Stimulated activated CD4-positive, alpha-beta T cell treated with anti-CD3 and anti-CD28 coated beads, Interleukin-12 subunit alpha, Interleukin-12 subunit beta, amount 100 ng/mL, for 48 hours (primary cell): ENCODE measurements around the gene ACOT7.
"Not testable (repeated sequence)": the region's sequence is repeated elsewhere in the genome, so short reads cannot be mapped to it uniquely, and the experiment has no call there.

Experiments
- DNase-seq, 3 donors: peaks; one replicate each; pipeline ENCODE4 v3.0.0-alpha.2; 2020; ENCODE audit warnings: low read depth in 2 of 3, low spot score in 1 of 3

Gene ACOT7, protein sequence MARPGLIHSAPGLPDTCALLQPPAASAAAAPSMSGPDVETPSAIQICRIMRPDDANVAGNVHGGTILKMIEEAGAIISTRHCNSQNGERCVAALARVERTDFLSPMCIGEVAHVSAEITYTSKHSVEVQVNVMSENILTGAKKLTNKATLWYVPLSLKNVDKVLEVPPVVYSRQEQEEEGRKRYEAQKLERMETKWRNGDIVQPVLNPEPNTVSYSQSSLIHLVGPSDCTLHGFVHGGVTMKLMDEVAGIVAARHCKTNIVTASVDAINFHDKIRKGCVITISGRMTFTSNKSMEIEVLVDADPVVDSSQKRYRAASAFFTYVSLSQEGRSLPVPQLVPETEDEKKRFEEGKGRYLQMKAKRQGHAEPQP

DNA sequence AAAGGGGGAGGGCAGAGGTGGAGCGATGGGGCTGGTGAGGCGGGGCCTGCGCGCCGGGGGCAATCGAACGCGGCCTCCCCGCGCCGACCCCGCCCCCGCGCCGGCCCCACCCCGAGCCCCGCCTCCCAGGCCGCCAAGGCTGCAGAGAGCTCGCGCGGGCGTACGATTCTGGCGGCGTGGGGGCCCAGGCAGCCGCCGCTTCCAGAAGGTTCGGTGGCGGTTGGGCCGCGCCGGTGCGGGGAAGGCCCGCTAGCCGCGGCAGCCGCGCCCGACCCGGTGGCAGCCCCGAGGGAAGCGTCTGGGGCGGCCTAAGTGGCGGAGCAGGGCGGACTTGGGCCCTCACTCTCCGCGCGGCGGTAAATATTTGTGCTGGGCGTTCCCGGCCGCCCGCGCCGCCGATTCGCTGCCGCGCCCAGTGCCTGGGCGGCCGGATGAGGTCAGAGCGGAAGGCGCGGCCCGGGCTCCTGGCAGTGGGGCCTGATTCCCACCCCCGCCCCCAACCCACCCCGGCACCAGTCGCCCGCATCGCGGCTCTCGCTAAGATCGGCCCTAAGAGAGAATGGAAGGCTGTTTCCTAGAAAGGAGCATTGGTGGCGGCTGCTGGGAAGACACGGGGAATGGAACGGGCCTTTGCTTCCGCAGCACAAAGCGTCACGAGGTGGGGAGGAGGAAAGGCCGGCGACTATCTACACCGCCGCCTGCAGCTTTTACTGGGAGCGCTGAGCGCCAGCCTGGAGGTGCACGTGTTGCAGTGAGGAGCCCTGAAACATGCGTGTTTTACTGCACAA lies at the start of gene ACOT7:
ACOT7 (minus strand) TSS at position 368 of the 788 bp plus-strand sequence. CDS start 368 bp downstream, outside the sequence.
- DNase-seq: peak; percentile 84 to 92 (median 85)

DNA sequence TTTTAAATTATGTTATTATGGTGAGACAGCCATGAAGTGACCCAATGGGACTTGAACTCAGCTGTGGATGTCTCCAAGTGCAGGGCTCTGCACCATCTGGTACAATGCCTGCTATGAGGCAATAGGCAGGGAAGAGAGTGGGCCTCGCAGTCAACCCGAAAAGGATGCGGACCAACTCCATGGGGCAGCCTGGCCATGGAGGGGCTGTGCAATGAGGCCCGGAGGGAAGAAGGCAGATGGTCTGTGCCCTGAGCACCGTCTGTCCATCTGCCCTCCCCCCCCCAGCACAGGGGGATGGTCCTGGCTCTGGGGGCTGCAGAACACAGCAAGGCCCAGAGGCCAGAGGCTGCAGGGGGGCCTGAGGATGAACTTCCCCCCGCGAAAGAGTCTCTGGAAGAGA lies 48.0 kb upstream of the ACOT7 start:
- DNase-seq: no peak

DNA sequence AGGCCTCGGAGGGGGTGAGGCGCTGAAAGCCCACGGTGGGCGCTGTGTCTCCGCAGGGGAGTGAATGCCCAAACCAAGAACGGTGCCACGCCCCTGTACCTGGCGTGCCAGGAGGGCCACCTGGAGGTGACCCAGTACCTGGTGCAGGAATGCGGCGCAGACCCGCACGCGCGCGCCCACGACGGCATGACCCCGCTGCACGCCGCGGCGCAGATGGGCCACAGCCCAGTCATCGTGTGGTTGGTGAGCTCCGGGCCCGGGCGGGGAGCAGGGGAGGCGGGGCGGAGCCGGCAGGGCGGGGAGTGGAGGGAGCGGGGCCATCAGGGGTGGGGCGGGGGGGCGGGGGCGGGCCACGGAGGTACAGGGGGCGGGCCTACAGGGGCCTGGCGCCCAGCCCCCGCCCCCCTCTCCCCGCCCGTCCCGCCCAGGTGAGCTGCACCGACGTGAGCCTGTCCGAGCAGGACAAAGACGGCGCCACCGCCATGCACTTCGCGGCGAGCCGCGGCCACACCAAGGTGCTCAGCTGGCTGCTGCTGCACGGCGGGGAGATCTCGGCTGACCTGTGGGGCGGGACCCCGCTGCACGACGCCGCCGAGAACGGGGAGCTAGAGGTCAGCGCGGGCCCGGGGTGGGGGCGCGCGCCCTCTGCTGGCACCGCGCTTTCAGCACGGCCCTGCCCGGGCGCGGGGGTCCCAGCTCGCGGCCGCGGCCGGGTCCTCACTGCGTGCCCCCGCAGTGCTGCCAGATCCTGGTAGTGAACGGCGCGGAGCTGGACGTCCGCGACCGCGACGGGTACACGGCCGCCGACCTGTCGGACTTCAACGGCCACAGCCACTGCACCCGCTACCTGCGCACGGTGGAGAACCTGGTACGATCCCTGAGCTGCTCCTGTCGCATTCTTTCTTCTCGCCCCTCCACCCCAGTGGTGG lies 46.9 kb upstream of the ACOT7 start:
- DNase-seq: peak; percentile 55 to 69 (median 56)

DNA sequence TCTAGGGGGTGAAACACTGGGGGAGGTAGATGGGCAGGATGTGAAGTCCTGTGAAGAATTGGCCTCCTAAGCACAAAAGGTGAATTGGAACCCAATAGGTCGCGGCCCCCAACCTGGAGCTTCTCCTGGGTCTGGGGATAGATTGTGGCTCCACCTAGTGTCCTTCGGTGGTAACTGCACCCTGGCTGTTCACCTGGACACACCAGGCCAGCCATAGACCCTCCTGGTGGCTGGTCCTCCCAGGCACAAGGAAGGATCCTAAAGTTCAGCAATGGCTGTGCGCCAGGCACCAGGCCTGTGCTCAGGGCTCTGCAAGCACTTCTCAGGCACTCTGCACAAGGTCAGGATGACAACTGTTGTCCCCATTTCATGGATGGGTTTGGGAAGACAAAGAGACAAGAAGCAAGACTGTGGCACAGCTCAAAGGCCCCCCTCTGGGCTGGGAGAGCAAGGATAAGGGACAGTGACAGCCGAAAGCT lies 44.5 kb upstream of the ACOT7 start:
- DNase-seq: peak; percentile 50 to 78 (median 61)

DNA sequence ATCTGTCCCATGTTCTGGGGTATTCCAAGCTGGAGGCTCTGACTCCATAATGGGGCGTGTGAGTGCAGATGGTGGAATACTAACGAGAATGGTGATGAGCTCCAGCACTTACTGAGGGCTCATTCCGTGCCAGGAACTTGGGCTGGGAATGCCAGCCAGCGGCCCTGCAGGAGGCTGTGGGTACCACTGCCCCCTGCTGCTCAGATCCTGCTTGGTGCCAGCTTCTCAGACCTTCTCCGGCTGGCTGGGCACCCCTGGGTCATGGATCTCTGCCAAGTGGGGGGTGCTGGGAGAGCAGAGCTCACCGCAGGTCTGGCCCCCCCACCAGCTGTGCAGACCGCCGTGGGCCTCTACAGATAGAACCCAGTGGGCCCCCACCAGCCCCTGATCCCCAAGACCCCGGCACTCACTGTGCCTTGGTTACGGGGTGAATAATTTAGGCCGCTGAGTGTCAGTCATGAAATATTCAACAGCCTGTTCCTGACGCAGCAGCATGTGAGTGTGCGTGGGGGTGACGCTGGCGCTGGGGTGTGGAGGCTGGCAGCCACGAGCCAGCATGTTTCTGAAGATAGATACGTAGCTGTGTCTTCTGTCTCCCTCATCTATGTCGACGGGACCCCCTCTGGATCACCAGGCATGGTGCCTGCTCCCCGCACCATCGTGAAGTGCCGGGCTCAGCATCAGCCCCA lies 43.6 kb upstream of the ACOT7 start:
- DNase-seq: not testable (repeated sequence)

DNA sequence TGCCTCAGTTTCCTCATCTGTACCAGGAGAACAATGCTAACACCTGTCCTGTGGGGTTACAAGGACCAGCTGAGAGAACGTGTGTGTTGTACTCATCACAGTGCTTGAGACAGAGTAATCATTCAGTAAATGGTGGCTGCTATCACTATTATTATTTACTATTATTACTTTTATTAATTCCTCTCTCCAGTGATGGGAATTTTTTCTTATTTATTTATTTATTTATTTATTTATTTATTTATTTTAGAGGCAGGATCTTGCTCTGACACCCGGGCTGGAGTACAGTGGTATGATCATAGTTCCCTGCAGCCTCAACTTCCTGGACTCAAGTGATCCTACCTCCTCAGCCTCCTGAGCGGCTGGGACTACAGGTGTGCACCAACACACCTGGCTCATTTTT lies 42.7 kb upstream of the ACOT7 start:
- DNase-seq: not testable (repeated sequence)

DNA sequence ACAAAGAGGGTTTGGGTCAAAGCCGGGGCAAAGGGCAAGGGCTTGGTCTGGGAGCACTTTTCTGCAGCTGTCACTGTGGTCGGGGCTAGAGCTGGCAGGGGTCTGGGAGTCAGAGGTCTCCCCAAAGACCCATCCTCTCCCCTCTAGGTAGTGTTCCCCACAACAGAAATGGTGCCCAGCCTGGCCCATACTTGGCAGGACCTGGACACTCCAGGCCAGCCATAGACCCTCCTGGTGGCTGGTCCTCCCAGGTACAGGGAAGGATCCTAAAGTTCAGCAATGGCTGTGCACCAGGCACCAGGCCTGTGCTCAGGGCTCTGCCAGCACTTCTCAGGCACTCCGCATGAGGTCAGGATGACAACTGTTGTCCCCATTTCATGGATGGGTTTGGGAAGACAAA lies 42.0 kb upstream of the ACOT7 start:
- no peak for DNase-seq

DNA sequence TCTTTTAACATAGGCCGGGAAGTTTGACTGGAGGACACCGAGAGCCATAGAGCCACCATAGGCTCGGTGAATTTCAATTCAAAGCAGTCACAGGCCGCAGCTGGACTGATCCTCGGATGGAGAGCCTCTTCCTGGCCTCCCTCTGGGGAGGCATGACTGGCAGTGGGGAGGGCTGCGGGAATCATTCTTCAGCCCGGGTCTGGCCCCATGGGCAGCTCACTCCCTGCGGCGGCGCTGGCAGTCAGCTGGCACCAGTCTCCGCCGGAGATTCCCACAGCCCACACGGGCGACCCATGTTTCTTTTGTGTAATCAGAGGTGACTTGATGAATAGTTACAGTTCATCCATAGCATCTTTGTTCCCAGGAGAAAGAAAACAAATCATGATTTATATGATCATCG lies 41.6 kb upstream of the ACOT7 start:
- DNase-seq: no peak

DNA sequence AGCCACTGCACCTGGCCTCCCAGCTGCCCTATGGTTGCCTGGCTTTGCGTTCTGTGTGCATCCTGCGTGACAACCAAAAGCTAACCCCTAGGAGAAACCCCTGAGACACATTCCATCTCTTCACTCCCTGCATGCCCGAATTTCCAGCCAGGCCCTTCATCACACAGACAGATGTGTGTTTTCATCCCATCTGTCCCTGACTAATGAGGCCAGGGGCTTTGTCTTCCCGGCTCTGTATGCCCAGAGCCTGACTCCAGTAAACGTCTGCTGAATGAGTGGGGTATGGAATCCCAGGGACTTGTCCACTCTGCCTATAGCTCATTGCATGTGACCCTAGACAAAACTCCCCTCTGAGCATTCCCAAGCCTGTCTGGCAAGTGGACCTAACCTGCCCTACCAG lies 40.6 kb upstream of the ACOT7 start:
- no peak for DNase-seq

DNA sequence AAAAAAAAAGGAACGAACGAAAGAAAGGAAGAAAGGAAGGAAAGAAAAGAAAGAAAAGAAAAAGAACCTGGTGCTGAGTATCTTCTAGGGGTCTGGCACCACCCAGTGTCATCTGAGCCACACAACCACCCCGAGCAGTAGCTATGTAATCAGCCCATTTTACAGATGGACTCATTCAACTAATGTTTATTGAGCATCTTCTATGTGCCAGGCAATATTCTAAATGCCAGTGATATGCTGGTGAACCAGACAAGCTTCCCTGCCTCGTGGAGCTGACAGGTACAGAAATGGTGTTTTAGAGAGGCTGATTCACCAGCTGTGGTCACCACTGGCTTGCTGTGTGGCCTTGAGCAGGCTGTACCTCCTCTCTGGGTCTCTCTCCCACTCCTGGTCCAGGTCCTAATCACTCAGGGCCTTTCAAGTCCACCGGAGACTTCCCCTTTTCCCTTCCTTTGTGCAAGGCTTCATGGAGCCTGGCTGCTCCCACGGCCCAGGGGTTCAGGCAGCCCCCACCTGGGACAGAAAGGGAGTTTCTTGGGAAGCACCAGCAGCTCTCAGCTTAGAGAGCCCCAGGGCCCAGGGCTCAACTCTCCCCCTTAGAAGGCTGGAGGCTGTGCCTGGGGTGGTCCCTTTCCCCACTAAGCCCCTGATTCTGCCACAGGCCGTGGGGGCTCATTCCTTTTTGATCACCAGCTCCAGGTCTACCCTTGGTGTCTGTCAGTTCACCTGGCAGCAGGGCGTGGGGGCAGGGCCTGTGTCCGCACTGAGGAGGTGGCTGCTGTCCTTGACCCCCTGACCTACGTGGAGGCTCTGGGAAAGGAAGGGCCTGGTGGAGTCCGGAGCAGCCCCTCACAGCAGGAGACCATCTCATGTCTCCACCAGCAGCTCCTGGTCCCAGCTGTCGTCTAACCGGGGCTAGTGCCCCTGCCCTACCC lies 38.3 kb upstream of the ACOT7 start:
- not testable (repeated sequence) for DNase-seq

DNA sequence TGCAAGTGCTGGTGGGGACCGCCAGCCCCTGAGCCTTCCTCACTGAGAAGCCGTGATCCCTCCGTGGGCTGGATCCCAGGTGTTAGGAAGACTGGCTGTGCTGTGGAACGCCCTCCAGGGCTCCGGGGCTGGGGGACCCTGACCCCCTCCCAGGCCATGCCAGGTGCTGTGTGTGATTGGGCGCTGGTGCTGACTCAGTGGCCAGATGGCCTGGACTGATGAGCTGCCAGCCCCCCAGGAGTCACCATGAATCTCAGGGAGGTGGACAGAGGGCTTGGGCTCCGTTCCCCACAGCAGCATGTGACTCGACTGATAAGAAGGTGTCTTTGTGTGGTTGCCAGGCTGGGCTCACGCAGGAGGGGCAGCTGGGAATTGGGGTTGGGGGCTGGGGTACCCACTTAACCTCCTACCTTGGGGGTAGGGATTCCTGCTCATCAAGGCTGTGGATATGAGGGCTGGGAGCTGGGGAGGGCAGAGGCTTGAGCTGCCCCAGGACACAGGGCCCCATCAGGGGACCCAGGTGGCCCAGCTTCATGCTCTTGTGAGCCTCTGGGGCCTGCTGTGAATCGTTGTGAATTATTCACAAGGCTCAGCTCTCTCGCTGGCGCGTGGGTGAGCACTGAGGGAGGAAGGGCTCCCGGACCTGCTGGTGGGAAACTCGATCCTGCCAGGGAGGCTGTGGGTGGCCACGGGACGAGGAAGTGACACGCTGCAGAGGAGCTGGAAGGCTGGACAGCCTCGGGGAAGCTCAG lies 36.3 kb upstream of the ACOT7 start:
- DNase-seq: not testable (repeated sequence)

DNA sequence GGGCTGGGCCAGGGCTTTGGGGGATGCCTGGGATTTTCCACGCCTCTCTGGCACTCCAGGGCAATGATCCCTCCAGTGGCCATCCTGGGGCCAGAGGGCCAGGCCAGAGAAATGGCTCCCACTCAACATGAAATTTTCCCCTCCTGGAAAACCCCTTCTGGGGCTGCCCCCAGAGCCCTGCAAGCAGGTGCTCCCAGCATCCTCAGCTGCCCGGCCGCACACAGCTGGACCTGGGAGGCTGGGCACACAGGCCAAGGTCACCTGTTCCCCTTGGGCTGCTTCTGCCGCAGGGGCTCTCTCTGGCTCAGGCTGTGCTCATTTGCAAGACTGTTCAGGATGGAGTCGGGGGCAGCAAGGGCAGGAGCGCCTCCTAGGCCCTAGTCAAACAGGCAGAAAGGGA lies 34.9 kb upstream of the ACOT7 start:
- DNase-seq: not testable (repeated sequence)

DNA sequence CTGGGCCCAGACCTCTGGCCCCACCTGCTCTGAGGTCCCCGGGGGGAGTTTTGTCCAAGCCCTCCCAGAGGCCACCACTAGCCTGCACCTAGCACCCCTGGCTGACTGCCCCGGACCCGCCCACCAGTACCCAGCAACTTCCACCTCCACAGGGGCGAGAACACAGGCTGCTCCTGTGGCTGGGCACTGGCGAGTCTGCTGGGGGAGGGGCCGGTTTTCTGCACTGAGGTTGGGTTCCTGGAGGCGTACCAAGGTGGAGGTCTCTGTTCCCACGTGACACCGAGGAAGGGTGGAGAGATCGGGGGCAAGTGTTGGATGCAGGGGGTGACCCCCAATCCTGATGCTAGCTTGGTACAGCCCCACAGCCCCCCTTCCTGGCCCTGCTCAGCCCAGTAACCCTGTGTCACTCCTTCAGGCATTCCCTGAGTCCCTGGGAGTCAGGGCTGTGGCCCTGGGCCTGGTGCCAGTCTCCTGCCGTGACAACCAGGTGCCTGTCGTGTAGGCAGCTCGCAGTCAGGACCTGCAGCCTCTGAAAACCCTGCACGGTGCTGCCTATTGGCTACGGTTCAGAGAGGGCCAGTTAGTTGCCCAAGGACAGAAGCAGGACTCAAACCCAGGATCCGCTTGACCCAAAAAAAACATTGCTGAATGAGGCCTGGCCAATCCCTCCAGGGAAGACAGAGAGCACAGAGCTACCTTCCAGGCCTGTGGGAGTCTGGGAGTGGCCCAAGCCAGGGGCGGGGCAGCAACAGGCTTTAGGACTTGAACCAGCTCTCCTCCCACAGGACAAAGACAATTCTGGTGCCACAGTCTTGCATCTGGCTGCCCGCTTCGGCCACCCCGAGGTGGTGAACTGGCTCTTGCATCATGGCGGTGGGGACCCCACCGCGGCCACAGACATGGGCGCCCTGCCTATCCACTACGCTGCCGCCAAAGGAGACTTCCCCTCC lies 34.1 kb upstream of the ACOT7 start:
- no peak for DNase-seq

DNA sequence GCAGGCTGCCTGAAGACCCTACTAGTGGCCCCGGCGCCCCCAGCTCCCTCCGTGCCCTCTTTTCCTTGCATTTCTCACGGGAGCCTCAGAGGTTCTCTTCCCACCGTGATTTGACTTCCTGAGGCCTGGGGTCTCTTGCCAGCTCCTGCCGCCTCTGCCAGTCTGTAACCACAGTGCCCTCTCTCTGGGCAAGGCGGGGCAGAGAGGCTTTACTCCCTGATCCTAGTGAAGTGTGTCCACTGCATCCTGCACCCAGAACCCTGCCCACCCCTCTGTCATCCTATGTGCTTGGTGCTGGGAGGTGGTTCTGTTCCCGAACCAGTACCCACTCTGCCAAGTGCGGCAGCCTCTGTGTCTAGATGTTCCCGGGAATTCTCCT lies 33.4 kb upstream of the ACOT7 start:
- no peak for DNase-seq

DNA sequence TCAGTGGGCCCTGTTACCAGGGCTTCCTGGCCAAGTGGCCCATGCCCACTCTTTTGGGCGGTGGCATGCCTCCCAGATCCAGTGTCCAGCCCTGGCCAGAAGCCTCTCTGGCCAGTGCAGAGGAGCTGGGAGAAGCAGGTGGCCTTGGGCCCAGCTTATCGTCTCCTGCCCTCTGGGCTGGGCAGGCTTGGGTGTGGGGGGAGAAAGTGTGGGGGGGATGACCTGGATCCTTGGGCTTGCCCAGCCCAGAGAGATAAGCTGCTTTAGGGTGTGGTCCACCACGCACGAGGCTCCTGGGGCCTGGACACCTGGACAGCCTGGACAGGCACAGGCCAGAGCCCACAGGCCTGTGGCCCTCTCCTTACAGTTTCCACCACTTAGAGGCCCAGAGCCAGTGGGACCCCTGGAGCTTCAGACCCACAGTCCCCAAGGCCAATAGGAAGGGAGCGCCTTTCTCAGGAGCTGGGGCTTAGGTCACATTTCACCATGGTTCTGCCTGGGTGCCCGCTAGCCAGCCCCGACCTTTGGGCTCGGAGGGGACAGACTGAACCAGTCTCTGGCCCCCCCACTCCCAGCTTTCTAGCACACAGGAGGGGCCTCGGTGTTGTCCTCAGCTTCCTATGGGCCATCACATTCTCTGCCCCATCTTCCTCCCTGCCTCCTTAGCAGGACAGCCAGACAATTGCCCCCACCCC lies 32.9 kb upstream of the ACOT7 start:
- no peak for DNase-seq

DNA sequence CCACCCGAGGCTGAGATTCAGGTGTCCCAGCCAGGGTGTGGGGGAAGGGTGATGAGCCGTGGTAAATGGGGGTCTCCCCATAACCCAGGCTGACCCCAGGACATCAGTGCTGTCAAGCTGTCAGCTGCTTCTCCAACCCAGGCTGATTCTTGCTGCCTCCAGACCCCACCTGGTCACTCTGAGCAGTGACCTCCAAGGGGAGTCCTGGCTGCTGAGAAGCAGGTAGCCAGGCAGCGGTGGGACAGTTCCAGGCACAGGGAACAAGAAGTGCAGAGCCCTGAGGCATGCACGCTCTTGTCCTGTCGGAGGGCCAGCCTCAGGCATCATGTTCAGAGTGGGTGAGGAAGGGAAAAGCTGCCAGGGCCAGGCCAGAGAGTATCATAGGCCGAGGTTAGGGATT lies 32.1 kb upstream of the ACOT7 start:
- no peak for DNase-seq
